SK-N-MC (cell line): Measurements from ENCODE around the gene ASPRV1.

ENCODE experiments used
- EZH2 ChIP-seq: fragments of 200-600 bp; sonication (generic); IDR thresholded peaks from one replicate; pipeline ENCODE4 v1.6.1; 2017; ENCODE audit warnings: antibody characterized with exemption
- FOXP2 ChIP-seq: optimal IDR thresholded peaks from 2 replicates; pipeline ENCODE3; 2011; ENCODE audit warnings: mild to moderate bottlenecking, moderate library complexity; ENCODE audit not compliant: insufficient read depth; ENCODE audit errors: extremely low read length, control extremely low read depth
- POLR2AphosphoS5 ChIP-seq: IDR thresholded peaks from 2 replicates; pipeline ENCODE4 v1.6.1; 2012; ENCODE audit warnings: mild to moderate bottlenecking, low read depth, low read length, borderline replicate concordance

DNA sequence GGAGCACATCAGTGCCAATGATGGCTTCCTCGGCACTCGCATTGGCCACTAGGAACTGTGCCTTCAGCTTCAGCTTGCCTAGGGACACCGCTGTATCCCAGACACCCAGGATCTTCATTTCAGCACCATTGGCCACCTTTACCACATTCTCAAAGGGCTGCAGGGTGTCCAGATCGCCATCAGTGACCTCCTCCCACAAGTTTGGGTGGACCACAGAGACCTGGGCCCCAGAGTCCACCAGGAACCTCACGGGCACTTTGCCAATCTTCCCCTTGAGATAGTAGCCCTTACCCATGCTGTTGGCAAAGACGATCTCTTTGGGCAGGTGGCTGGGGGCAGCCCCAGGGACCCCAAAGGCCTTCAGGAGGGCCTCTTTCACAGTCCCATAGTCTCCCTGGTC, 610 bp downstream of the ASPRV1 start:
- TF ChIP-seq EZH2, result no peak
- TF ChIP-seq POLR2AphosphoS5, result no peak
- TF ChIP-seq FOXP2, result no peak
